ENCODE measurements around the gene TTC34. TPM values are rescaled to one million over a fixed set of nuclear protein-coding genes. Genes with fewer than 3 reads are reported as not detected.

Gene TTC34
- total RNA-seq, 1 donor from 2014 or later, result 3.1 TPM

DNA sequence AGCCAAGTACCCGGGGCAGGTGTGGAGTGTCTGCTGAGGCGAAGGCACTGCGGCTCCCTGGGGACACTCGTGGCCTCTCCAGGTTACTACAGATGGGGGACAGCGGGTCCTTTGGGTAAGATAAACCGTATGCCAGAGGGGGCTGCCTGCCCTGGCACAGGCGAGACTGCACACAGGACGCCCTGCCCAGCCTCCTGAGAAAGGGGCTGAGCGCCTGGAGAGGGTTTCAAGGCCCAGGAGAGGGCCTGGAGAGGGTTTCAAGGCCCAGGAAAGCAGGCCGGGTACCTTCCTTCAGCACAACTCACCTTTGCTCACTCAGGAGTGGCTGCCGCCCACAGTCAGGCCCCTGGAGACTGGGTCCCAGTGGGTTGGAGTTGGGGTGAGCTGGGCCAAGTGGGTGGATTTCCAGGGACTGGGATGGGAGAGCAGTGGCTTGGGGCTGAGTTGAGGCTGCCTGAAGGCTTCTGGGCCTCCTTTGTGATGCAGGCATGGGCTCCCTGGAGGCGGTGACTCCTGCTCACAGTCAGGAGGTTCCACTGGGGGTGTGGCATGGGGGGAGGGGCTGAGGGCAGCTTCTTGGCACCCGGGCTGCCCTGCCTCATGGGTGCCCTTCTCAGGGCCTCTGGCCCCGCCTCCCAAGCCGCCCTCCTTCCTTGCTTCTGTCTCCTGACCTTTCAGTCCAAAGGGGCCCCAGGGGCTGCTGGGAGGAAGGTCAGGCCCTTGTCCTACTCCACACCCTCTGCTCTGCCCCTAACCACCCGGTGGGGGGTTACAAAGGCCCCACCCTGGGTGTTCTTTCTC lies 168.7 kb downstream of the TTC34 start, which contains the start of gene MMEL1:
TSS of gene MMEL1 (minus strand) at position 456 of the 801 bp plus-strand sequence. CDS start 3,532 bp downstream, outside the sequence.
- Mint-ChIP-seq H3K4me3 (no peak within 1 kb of the TSS), H3K4me1 (ENCODE audit: unreplicated experiment) (peaks cover 6% of the 10 kb centered on the region), H3K9me3 (no peaks in the 10 kb centered on the region), H3K27ac (no peak within 1 kb of the TSS), H3K36me3 (no peaks in the 10 kb centered on the region), H3K27me3 (peaks cover 43% of the 10 kb centered on the region)
- peak; percentile 66 for DNase-seq (ENCODE audit: extremely low spot score, unreplicated experiment)
- TF ChIP-seq CTCF (conservative IDR thresholded peaks at IDR 0.05), result no peak

DNA sequence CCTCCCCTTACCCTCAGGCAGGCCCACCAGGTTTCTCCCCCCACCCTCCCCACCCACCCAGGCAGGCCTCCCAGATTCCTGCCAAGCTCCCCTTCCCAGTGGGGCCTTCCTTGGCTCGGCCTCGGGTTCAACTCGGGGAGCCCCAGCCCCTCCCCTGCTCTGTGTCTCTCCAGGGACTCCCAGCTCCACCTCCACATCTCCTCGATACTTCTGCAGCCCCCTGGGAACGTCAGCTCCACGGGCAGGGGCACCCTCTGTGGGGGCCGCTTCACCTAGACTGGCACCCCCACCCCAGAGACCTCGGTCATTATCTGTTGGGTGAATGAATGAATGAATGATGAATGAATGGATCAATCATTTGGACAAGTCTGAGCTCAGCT lies 169.5 kb downstream of the TTC34 start:
- Mint-ChIP-seq H3K36me3 (no peaks in the 10 kb centered on the region), H3K9me3 (no peaks in the 10 kb centered on the region), H3K27ac (no peak overlapping the region), H3K4me1 (ENCODE audit: unreplicated experiment) (peaks cover 6% of the 10 kb centered on the region), H3K27me3 (peaks cover 46% of the 10 kb centered on the region), H3K4me3 (no peak overlapping the region)
- peak; percentile 57 for DNase-seq (ENCODE audit: extremely low spot score, unreplicated experiment)
- no peak for TF ChIP-seq CTCF (conservative IDR thresholded peaks at IDR 0.05)

GRCh38 chr1:2631136-2632050 lies 170.1 kb downstream of the TTC34 start:
- Mint-ChIP-seq H3K4me1 (ENCODE audit: unreplicated experiment) (peaks cover 6% of the 10 kb centered on the region), H3K27ac (no peak overlapping the region), H3K4me3 (no peak overlapping the region), H3K9me3 (no peaks in the 10 kb centered on the region), H3K36me3 (no peaks in the 10 kb centered on the region), H3K27me3 (peaks cover 48% of the 10 kb centered on the region)
- DNase-seq (ENCODE audit: extremely low spot score, unreplicated experiment), result peak; percentile 64
- no peak for TF ChIP-seq CTCF (conservative IDR thresholded peaks at IDR 0.05)

GRCh38 chr1:2630498-2631135 lies 170.9 kb downstream of the TTC34 start:
- H3K4me3 Mint-ChIP-seq, result peak overlapping the region; percentile 63
- no peak for TF ChIP-seq CTCF (conservative IDR thresholded peaks at IDR 0.05)
- peak overlapping the region; percentile 48 for H3K27ac Mint-ChIP-seq
- DNase-seq (ENCODE audit: extremely low spot score, unreplicated experiment), result no peak
- peaks cover 52% of the 10 kb centered on the region for H3K27me3 Mint-ChIP-seq
- no peaks in the 10 kb centered on the region for H3K9me3 Mint-ChIP-seq
- H3K36me3 Mint-ChIP-seq, result no peaks in the 10 kb centered on the region
- peaks cover 6% of the 10 kb centered on the region for H3K4me1 Mint-ChIP-seq (ENCODE audit: unreplicated experiment)

Data from type B pancreatic cell (in vitro differentiated cells).